ENCODE results near the gene VPS36. TPM values are rescaled to one million over a fixed set of nuclear protein-coding genes. Genes with fewer than 3 reads are reported as not detected.

VPS36 gene
- total RNA-seq, 2 donors from 2014 or later: 42.1 to 100 TPM

DNA sequence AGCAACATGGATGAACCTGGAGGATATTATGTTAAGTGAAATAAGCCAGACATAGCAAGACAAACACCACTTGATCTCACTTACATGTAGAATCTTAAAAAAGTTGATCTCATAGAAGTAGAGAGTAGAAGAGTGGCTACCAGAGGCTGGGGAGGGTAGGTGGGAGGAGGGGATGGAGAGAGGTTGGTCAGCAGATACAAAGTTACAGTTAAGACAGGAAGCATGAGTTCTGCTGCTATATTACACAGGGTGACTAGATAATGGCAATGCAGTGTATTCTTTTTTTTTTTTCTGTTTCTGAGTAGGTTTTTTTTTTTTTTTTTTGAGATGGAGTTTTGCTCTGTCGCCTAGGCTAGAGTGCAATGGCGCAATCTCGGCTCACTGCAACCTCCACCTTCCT is 29.2 kb downstream of the VPS36 start:
- no peak overlapping the region for H3K27ac ChIP-seq
- H3K27me3 ChIP-seq (replicated peaks; ENCODE audit: insufficient read depth): no peaks in the 10 kb centered on the region
- H3K4me3 ChIP-seq: no peak overlapping the region
- DNase-seq (ENCODE audit: low spot score): no peak
- peaks cover 29% of the 10 kb centered on the region for H3K36me3 ChIP-seq
- no peak for ATAC-seq (ENCODE audit: insufficient number of reproducible peaks, low FRiP score, low read depth)
- H3K9me3 ChIP-seq: no peaks in the 10 kb centered on the region
- TF ChIP-seq CTCF (IDR thresholded peaks at IDR 0.05): no peak
- no peaks in the 10 kb centered on the region for H3K4me1 ChIP-seq (ENCODE audit: control insufficient read depth in 1 of 2, low read depth in 2 of 2)

DNA sequence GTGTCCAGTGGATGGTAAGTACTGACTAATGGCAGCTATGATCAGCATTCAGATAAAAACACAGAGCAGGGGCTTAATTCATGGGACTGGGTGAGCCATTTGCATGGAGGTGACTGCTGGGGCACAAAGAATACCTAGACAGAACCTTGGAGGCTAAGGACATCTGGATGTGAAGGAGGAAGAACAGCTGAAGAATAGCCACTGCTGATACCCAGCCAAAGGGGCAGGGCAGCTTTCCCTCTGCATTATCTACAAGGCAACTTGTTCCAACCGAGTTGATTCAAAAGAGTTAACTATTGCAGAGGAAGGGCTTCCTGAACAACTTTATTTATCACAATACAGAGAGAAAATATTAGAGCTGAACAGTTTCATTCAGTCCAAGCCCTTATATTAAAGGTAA is 31.4 kb downstream of the VPS36 start:
- no peaks in the 10 kb centered on the region for H3K27me3 ChIP-seq (replicated peaks; ENCODE audit: insufficient read depth)
- TF ChIP-seq CTCF (IDR thresholded peaks at IDR 0.05): no peak
- H3K27ac ChIP-seq: no peak overlapping the region
- no peak for ATAC-seq (ENCODE audit: insufficient number of reproducible peaks, low FRiP score, low read depth)
- H3K36me3 ChIP-seq: peaks cover 29% of the 10 kb centered on the region
- H3K4me1 ChIP-seq (ENCODE audit: control insufficient read depth in 1 of 2, low read depth in 2 of 2): no peaks in the 10 kb centered on the region
- no peak for DNase-seq (ENCODE audit: low spot score)
- no peak overlapping the region for H3K4me3 ChIP-seq
- no peaks in the 10 kb centered on the region for H3K9me3 ChIP-seq

GRCh38 chr13:52414963-52415362 is 35.5 kb downstream of the VPS36 start:
- ATAC-seq (ENCODE audit: insufficient number of reproducible peaks, low FRiP score, low read depth) (no peak), DNase-seq (ENCODE audit: low spot score) (no peak)
- TF ChIP-seq CTCF (IDR thresholded peaks at IDR 0.05): no peak
- H3K36me3 ChIP-seq: peaks cover 28% of the 10 kb centered on the region
- no peaks in the 10 kb centered on the region for H3K4me1 ChIP-seq (ENCODE audit: control insufficient read depth in 1 of 2, low read depth in 2 of 2)
- no peaks in the 10 kb centered on the region for H3K9me3 ChIP-seq
- no peaks in the 10 kb centered on the region for H3K27me3 ChIP-seq (replicated peaks; ENCODE audit: insufficient read depth)
- no peak overlapping the region for H3K4me3 ChIP-seq
- no peak overlapping the region for H3K27ac ChIP-seq

- ATAC-seq (ENCODE audit: insufficient number of reproducible peaks, low FRiP score, low read depth) (no peak), DNase-seq (ENCODE audit: low spot score) (no peak)
- TF ChIP-seq CTCF (IDR thresholded peaks at IDR 0.05): no peak
- Histone ChIP-seq H3K36me3 (peaks cover 27% of the 10 kb centered on the region), H3K27me3 (replicated peaks; ENCODE audit: insufficient read depth) (no peaks in the 10 kb centered on the region), H3K27ac (no peak overlapping the region), H3K9me3 (no peaks in the 10 kb centered on the region), H3K4me1 (ENCODE audit: control insufficient read depth in 1 of 2, low read depth in 2 of 2) (no peaks in the 10 kb centered on the region), H3K4me3 (no peak overlapping the region)
Measured at GRCh38 chr13:52414051-52414450, 36.4 kb downstream of the VPS36 start.

DNA sequence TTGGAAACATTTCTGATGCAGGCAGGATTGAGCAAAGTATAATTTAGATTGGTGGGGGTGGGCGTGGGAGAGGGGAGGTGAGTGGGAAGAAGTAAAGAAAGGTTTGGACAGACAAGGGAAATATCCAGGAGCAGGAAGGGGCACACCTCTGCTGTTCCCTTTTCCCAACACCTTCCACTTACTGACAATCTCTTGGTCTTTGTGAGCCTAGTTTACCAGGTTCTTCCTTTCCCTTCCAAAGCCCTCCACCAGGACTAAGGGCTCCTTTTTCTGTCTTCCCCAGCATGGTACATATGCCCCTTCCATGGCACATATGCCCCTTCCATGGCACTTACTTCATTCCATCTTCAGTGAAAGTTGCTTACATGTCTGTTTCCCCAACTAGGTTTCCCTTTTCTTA is 38.3 kb downstream of the VPS36 start:
- ATAC-seq (ENCODE audit: insufficient number of reproducible peaks, low FRiP score, low read depth) (no peak), DNase-seq (ENCODE audit: low spot score) (no peak)
- no peak for TF ChIP-seq CTCF (IDR thresholded peaks at IDR 0.05)
- no peak overlapping the region for H3K4me3 ChIP-seq
- no peak overlapping the region for H3K27ac ChIP-seq
- H3K4me1 ChIP-seq (ENCODE audit: control insufficient read depth in 1 of 2, low read depth in 2 of 2): no peaks in the 10 kb centered on the region
- no peaks in the 10 kb centered on the region for H3K27me3 ChIP-seq (replicated peaks; ENCODE audit: insufficient read depth)
- no peaks in the 10 kb centered on the region for H3K9me3 ChIP-seq
- peaks cover 18% of the 10 kb centered on the region for H3K36me3 ChIP-seq

Data from thoracic aorta (tissue), 2 donors.